GM06990 (cell line): ENCODE data around the gene TTC32.

Experiments
- DNase-seq: peaks from one replicate; pipeline ENCODE4 v3.0.0-alpha.2; 2011; ENCODE audit not compliant: insufficient read length; ENCODE audit errors: extremely low read depth
- H3K27me3 ChIP-seq: replicated peaks from 2 replicates; pipeline ENCODE4 v1.6.0; 2011; ENCODE audit warnings: low read length; ENCODE audit not compliant: control insufficient read depth, insufficient read depth
- H3K36me3 ChIP-seq: 2 replicates; pipeline ENCODE4 v1.5.1; 2011; ENCODE audit warnings: low read length; ENCODE audit not compliant: control insufficient read depth, insufficient read depth
- H3K4me3 ChIP-seq: replicated peaks from 2 replicates; pipeline ENCODE4 v1.5.1; 2011; ENCODE audit warnings: low read depth, mild to moderate bottlenecking, control low read depth, low read length
- CTCF ChIP-seq: IDR thresholded peaks from 2 replicates; pipeline ENCODE4 v1.5.1; 2011; ENCODE audit warnings: low read length, control low read depth, mild to moderate bottlenecking, inconsistent platforms; ENCODE audit not compliant: insufficient read depth, poor library complexity, severe bottlenecking

TTC32 gene

GRCh38 chr2:19876751-19877150 lies 25.0 kb downstream of the TTC32 start:
- Histone ChIP-seq H3K27me3 (no peaks in the 10 kb centered on the region), H3K36me3 (peaks cover 5% of the 10 kb centered on the region), H3K4me3 (no peak overlapping the region)
- TF ChIP-seq CTCF = no peak
- no peak for DNase-seq

DNA sequence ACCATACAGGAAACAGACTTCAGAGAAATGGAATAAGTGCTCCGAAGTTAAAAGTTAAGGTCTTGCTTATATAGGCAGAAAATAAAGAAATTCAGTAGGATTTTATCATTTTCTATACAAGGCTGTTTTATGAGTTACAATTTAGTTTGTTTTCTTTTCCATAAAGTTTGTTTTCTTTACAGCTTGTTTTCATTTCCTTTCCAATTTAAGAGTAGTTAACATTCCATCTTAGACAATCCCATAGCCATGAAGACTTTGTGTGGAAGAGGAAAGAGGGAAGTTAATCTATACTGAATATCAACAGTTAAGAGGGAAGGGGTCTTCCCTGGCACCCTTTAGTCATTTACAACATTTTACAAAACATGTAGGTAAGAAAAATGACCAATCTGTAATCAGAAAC lies 26.5 kb downstream of the TTC32 start:
- no peak for TF ChIP-seq CTCF
- H3K36me3 ChIP-seq = peaks cover 5% of the 10 kb centered on the region
- no peaks in the 10 kb centered on the region for H3K27me3 ChIP-seq
- H3K4me3 ChIP-seq = no peak overlapping the region
- no peak for DNase-seq

DNA sequence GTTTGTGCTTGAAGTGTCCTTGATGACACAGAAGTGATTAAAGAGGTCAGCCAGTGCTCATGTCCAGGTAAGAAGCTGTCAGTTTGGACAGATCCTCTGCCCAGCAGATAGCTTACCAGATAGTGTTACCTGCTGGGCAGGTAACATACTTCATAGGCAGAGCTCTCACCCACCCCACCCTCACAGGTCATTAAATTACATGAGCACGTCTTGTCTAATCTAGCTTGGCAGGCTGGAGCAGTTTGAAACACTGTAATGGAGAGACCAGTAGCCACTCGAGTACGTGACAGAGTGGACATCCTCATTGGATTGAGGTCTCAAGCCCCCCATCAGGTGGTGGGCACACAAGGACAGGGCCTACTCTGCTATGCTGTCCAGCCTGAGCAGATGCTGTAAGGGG lies 27.1 kb downstream of the TTC32 start:
- peaks cover 5% of the 10 kb centered on the region for H3K36me3 ChIP-seq
- DNase-seq = no peak
- no peak for TF ChIP-seq CTCF
- H3K27me3 ChIP-seq = no peaks in the 10 kb centered on the region
- no peak overlapping the region for H3K4me3 ChIP-seq

DNA sequence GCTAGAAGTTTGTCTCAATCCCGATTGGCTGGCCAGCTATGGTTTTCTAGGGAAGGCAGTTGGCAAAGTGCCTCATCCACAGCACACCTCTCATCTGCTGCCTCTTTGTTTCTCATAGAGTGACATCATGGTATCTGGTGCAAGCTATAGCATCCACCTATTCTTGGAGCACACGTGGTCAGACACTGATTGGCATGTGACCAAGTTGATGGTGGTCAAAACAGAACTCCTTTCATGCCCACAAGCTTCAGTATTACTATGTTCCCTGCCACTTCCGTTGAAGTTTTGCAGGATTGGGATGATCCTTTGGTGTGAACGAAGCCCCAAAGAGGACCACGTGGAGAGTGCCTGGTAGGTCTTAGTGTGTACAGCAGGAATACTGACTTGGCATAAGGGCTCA lies 28.8 kb downstream of the TTC32 start:
- no peak overlapping the region for H3K4me3 ChIP-seq
- peaks cover 5% of the 10 kb centered on the region for H3K36me3 ChIP-seq
- no peak for DNase-seq
- H3K27me3 ChIP-seq = no peaks in the 10 kb centered on the region
- no peak for TF ChIP-seq CTCF

DNA sequence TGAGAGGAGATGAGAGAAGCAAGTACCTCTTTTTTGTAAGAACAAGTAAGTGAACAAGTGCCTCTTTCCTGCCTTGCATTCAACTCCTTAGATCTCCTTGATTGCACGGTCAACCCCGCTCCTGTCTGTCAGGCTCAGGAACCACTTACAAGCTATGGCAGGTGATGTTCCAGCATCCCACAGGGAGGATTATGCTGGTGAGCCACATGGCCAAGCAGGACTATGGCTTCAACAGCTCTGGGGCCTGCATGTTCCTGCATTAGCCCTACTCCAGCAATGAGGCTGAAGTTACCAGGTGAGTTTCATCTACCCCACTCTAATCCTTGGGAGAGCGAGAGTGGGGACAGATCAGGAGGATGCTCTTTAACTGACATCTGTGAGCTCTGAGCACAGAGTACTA lies 29.5 kb downstream of the TTC32 start:
- no peaks in the 10 kb centered on the region for H3K27me3 ChIP-seq
- peaks cover 5% of the 10 kb centered on the region for H3K36me3 ChIP-seq
- DNase-seq = no peak
- no peak for TF ChIP-seq CTCF
- no peak overlapping the region for H3K4me3 ChIP-seq

DNA sequence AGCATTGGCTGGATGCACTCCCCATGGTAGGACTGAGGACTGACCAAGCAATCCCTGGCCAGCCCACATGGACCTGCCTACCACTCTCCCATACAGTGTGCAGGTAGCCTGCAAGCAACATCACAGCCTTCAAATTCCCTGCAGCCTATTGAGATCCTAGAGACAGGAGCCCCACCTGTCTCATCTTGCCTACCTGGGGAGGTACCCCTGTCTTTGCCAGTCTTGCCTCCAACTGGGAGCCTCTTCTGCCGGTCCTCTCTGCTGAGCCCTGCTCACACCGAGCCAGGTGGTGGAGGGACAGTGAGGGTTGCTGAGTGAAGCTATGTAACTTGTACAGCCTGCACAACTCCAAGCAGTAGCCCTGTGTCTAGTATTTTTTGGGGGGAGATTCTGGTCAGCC lies 29.9 kb downstream of the TTC32 start:
- Histone ChIP-seq H3K27me3 (no peaks in the 10 kb centered on the region), H3K4me3 (no peak overlapping the region), H3K36me3 (peaks cover 5% of the 10 kb centered on the region)
- no peak for TF ChIP-seq CTCF
- no peak for DNase-seq
